HepG2 (cell line): ENCODE measurements around the gene GYS2. TPM values are rescaled to one million over a fixed set of nuclear protein-coding genes. Genes with fewer than 3 reads are reported as not detected.

Experiments
- ATAC-seq: fragments of 200-7000 bp; cut with Tn5 transposase; 3 replicates; pipeline ENCODE4 v1.9.1; 2020; ENCODE audit warnings: mild to moderate bottlenecking, moderate library complexity
- BruUV-seq: library from RNA; stranded (reverse); fragments of 400-500 nt; replicated peaks from 2 replicates; lab custom pipeline; 2021; lab: Mats Ljungman, UMichigan
- CTCF ChIA-PET: fragments of 300-600 bp; formaldehyde crosslinking; extraction: SDS; loops from one replicate; lab custom pipeline; 2021; ENCODE audit warnings: low total read pairs, inconsistent platforms, low intra/inter-chr PET ratio; lab: Yijun Ruan, JAX
- POLR2A ChIA-PET: fragments of 350-600 bp; sonication (Branson Sonifier 250); formaldehyde crosslinking; loops from one replicate; lab custom pipeline; 2020; ENCODE audit warnings: antibody characterized with exemption, inconsistent platforms; lab: Yijun Ruan, JAX
- DNase-seq: peaks from one replicate; pipeline ENCODE4 v3.0.0-alpha.2; 2015; ENCODE audit warnings: low spot score
- FAIRE-seq: peaks from 3 replicates; lab custom pipeline; 2011; peaks lifted over from hg19 to GRCh38; lab: Jason Lieb, UNC
- H2AFZ ChIP-seq: one replicate; pipeline ENCODE4 v1.6.1; 2011; ENCODE audit warnings: low read length, inconsistent platforms
- H3K27ac ChIP-seq: fragments of 300-600 bp; 3 replicates; pipeline ENCODE4 v1.8.0; 2011; ENCODE audit warnings: mixed run types, mild to moderate bottlenecking, mixed read lengths, low read length, inconsistent platforms; ENCODE audit not compliant: insufficient read depth; ENCODE audit errors: extremely low read length
- H3K27me3 ChIP-seq, 2 experiments: fragments of 200-600 bp in 1 of 2; 2 replicates in 1 of 2; 3 replicates in 1 of 2; pipeline versions ENCODE4 v1.6.0 to v1.8.0; 2011; ENCODE audit warnings: low read length in 2 of 2, mild to moderate bottlenecking in 2 of 2, moderate library complexity in 2 of 2, inconsistent platforms in 1 of 2; ENCODE audit not compliant: insufficient read depth in 2 of 2, control insufficient read depth in 1 of 2
- H3K36me3 ChIP-seq, 2 experiments: fragments of 200-600 bp in 1 of 2; replicated peaks in 1 of 2; 2 replicates in 1 of 2; 3 replicates in 1 of 2; pipeline versions ENCODE4 v1.5.1 to v1.8.0; 2011; ENCODE audit warnings: low read length in 2 of 2, inconsistent platforms in 1 of 2; ENCODE audit not compliant: insufficient read depth in 2 of 2, control insufficient read depth in 1 of 2
- H3K4me1 ChIP-seq: 2 replicates; pipeline ENCODE4 v1.5.1; 2012; ENCODE audit warnings: low read length, inconsistent platforms; ENCODE audit not compliant: insufficient read depth
- H3K4me2 ChIP-seq: 2 replicates; pipeline ENCODE4 v1.6.0; 2011; ENCODE audit warnings: low read depth, low read length, inconsistent platforms
- H3K4me3 ChIP-seq, 3 experiments: fragments of 200-600 bp in 1 of 3; sonication (generic), shearing (Covaris generic) in 1 of 3; replicated peaks in 1 of 3; 2 replicates each; pipeline ENCODE4 v1.5.1; 2011 to 2016; ENCODE audit warnings: low read length in 3 of 3, inconsistent platforms in 2 of 3, low read depth in 2 of 3, mild to moderate bottlenecking in 2 of 3, control low read depth in 1 of 3, mixed read lengths in 1 of 3; ENCODE audit not compliant: insufficient read depth in 1 of 3
- H3K79me2 ChIP-seq: one replicate; pipeline ENCODE4 v1.6.1; 2011; ENCODE audit warnings: low read length, inconsistent platforms; ENCODE audit not compliant: insufficient read depth
- H3K9ac ChIP-seq: 2 replicates; pipeline ENCODE4 v1.6.0; 2011; ENCODE audit warnings: mild to moderate bottlenecking, low read depth, low read length, inconsistent platforms; ENCODE audit not compliant: insufficient read depth
- H3K9me3 ChIP-seq: 2 replicates; pipeline ENCODE4 v1.5.1; 2012; ENCODE audit warnings: mild to moderate bottlenecking, low read length
- H4K20me1 ChIP-seq: 2 replicates; pipeline ENCODE4 v1.6.0; 2011; ENCODE audit warnings: inconsistent platforms, mild to moderate bottlenecking, low read length, moderate library complexity; ENCODE audit not compliant: insufficient read depth
- ARNT2 ChIP-seq: sonication (generic); formaldehyde crosslinking; IDR thresholded peaks from 2 replicates; pipeline ENCODE4 v1.8.0; 2022; ENCODE audit warnings: mild to moderate bottlenecking, low read depth, missing genetic modification reagents, moderate library complexity
- GTF2F1 ChIP-seq: fragments of 150-350 bp; IDR thresholded peaks from 2 replicates; pipeline ENCODE4 v1.6.1; 2014; ENCODE audit warnings: low read length
- POLR2AphosphoS2 ChIP-seq: IDR thresholded peaks from 2 replicates; pipeline ENCODE4 v1.6.1; 2011; ENCODE audit warnings: low read depth, low read length, improper control_type of control experiment
- SRSF4 ChIP-seq: fragments of 200-400 bp; formaldehyde crosslinking; IDR thresholded peaks from one replicate; pipeline ENCODE4 v1.6.1; 2018; ENCODE audit warnings: mild to moderate bottlenecking, low read depth, low read length, moderate library complexity; ENCODE audit not compliant: poor library complexity, severe bottlenecking
- YEATS4 ChIP-seq: sonication (generic); formaldehyde crosslinking; IDR thresholded peaks from 2 replicates; pipeline ENCODE4 v1.4.0; 2020; ENCODE audit warnings: missing genetic modification reagents, borderline replicate concordance
- WGBS: methylation state at CpG from one replicate; pipeline ENCODE4 v1.1.6; 2017; ENCODE audit warnings: low lambda C conversion rate; 5-methylcytosine and 5-hydroxymethylcytosine counted together
- in situ Hi-C: cut with HindIII; loops from 2 replicates; pipeline ENCODE4 v1.10.0; 2017; ENCODE audit warnings: low pct_unique_long_range_greater_than_20kb; ENCODE audit not compliant: extremely low pct_ligation_motif_present
- intact Hi-C: fragments of 100-400 bp; cut with micrococcal nuclease; formaldehyde crosslinking; loops from one replicate; pipeline ENCODE4 v1.10.0; 2022; ENCODE audit not compliant: unreplicated experiment
- polyA plus RNA-seq, 8 experiments: library from polyadenylated mRNA; depleted of rRNA in 3 of 8; stranded (reverse) in 7 of 8; unstranded in 1 of 8; fragments of >200 nt; fragmentation: Illumina TruSeq in 4 of 8; extraction: Trizol in 4 of 8; gene quantifications; 2 replicates each; pipeline versions ENCODE4 v1.2.1 to v1.2.3, GENCODE V29; 2011 to 2016; ENCODE audit warnings: low read depth in 4 of 8, missing spikeins in 1 of 8, mixed read lengths in 1 of 8; ENCODE audit not compliant: insufficient read depth in 1 of 8
- total RNA-seq, 5 experiments: library from RNA; depleted of rRNA; stranded (reverse); fragments of >200 nt; fragmentation: Illumina TruSeq; extraction: Trizol; gene quantifications; 2 replicates each; pipeline ENCODE4 v1.2.3, GENCODE V29; 2016; ENCODE audit warnings: low read depth in 1 of 5
- TF ChIP-seq, protein P1 (sequence below): sonication (generic); formaldehyde crosslinking; IDR thresholded peaks from 2 replicates; pipeline ENCODE4 v1.4.0; 2020; ENCODE audit warnings: missing genetic modification reagents, borderline replicate concordance
- TF ChIP-seq, protein P2 (sequence below): sonication (generic); formaldehyde crosslinking; IDR thresholded peaks from 2 replicates; pipeline ENCODE4 v1.5.1; 2020; ENCODE audit warnings: missing genetic modification reagents, mild to moderate bottlenecking, borderline replicate concordance
- TF ChIP-seq, protein P3 (sequence below): sonication (generic); formaldehyde crosslinking; IDR thresholded peaks from 2 replicates; pipeline ENCODE4 v1.5.1; 2020; ENCODE audit warnings: mild to moderate bottlenecking, missing genetic modification reagents, borderline replicate concordance

GYS2 gene
- total and polyA plus RNA-seq, 2 of the 13 experiments (the other 11 are each of a cell fraction or from before 2014, with no cell fraction given), result not detected

DNA sequence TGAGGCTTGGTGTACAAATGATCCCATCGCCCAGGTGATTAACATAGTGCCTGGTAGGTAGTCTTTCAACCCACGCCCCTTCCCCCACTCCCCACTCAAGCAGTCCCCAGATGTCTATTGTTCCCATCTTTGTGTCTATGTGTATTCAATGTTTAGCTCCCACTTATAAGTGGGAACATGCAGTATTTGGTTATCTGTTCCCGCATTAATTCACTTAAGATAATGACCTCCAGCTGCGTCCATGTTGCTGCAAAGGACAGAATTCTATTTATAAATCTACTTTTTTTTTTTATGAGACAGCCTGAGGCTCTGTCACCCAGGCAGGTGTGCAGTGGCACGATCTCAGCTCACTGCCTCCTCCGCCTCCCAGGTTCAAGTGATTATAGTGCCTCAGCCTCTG lies 62.9 kb downstream of the GYS2 start:
- ATAC-seq, result no peak
- TF ChIP-seq GTF2F1, result no peak
- TF ChIP-seq, protein P1, sequence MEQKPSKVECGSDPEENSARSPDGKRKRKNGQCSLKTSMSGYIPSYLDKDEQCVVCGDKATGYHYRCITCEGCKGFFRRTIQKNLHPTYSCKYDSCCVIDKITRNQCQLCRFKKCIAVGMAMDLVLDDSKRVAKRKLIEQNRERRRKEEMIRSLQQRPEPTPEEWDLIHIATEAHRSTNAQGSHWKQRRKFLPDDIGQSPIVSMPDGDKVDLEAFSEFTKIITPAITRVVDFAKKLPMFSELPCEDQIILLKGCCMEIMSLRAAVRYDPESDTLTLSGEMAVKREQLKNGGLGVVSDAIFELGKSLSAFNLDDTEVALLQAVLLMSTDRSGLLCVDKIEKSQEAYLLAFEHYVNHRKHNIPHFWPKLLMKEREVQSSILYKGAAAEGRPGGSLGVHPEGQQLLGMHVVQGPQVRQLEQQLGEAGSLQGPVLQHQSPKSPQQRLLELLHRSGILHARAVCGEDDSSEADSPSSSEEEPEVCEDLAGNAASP (CRISPR knock-in tag), result no peak
- no peak for TF ChIP-seq ARNT2 (CRISPR knock-in tag)
- TF ChIP-seq, protein P2, sequence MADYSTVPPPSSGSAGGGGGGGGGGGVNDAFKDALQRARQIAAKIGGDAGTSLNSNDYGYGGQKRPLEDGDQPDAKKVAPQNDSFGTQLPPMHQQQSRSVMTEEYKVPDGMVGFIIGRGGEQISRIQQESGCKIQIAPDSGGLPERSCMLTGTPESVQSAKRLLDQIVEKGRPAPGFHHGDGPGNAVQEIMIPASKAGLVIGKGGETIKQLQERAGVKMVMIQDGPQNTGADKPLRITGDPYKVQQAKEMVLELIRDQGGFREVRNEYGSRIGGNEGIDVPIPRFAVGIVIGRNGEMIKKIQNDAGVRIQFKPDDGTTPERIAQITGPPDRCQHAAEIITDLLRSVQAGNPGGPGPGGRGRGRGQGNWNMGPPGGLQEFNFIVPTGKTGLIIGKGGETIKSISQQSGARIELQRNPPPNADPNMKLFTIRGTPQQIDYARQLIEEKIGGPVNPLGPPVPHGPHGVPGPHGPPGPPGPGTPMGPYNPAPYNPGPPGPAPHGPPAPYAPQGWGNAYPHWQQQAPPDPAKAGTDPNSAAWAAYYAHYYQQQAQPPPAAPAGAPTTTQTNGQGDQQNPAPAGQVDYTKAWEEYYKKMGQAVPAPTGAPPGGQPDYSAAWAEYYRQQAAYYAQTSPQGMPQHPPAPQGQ (CRISPR knock-in tag), result no peak
- TF ChIP-seq, protein P3, sequence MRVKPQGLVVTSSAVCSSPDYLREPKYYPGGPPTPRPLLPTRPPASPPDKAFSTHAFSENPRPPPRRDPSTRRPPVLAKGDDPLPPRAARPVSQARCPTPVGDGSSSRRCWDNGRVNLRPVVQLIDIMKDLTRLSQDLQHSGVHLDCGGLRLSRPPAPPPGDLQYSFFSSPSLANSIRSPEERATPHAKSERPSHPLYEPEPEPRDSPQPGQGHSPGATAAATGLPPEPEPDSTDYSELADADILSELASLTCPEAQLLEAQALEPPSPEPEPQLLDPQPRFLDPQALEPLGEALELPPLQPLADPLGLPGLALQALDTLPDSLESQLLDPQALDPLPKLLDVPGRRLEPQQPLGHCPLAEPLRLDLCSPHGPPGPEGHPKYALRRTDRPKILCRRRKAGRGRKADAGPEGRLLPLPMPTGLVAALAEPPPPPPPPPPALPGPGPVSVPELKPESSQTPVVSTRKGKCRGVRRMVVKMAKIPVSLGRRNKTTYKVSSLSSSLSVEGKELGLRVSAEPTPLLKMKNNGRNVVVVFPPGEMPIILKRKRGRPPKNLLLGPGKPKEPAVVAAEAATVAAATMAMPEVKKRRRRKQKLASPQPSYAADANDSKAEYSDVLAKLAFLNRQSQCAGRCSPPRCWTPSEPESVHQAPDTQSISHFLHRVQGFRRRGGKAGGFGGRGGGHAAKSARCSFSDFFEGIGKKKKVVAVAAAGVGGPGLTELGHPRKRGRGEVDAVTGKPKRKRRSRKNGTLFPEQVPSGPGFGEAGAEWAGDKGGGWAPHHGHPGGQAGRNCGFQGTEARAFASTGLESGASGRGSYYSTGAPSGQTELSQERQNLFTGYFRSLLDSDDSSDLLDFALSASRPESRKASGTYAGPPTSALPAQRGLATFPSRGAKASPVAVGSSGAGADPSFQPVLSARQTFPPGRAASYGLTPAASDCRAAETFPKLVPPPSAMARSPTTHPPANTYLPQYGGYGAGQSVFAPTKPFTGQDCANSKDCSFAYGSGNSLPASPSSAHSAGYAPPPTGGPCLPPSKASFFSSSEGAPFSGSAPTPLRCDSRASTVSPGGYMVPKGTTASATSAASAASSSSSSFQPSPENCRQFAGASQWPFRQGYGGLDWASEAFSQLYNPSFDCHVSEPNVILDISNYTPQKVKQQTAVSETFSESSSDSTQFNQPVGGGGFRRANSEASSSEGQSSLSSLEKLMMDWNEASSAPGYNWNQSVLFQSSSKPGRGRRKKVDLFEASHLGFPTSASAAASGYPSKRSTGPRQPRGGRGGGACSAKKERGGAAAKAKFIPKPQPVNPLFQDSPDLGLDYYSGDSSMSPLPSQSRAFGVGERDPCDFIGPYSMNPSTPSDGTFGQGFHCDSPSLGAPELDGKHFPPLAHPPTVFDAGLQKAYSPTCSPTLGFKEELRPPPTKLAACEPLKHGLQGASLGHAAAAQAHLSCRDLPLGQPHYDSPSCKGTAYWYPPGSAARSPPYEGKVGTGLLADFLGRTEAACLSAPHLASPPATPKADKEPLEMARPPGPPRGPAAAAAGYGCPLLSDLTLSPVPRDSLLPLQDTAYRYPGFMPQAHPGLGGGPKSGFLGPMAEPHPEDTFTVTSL (CRISPR knock-in tag), result no peak
- TF ChIP-seq YEATS4 (CRISPR knock-in tag), result no peak
- no peak for TF ChIP-seq POLR2AphosphoS2
- TF ChIP-seq SRSF4, result no peak
- TF ChIP-seq, all 625 proteins: peak for 0
- H3K27ac ChIP-seq, result no peak overlapping the region
- H3K27me3 ChIP-seq, result peaks cover 0 to 2% of the 10 kb centered on the region in 2 experiments; a peak in 1 of 5 replicates
- no TSS peak for BruUV-seq
- no peaks in the 10 kb centered on the region for H3K36me3 ChIP-seq
- in situ Hi-C loops, result no loop called here
- H3K79me2 ChIP-seq, result no peaks in the 10 kb centered on the region
- intact Hi-C loops, result no loop called here
- H3K4me1 ChIP-seq, result no peaks in the 10 kb centered on the region
- no peak overlapping the region for H2AFZ ChIP-seq
- POLR2A ChIA-PET, result no interaction called here
- H3K9me3 ChIP-seq, result no peaks in the 10 kb centered on the region
- H3K9ac ChIP-seq, result no peak overlapping the region
- DNase-seq (no peak), FAIRE-seq (no peak)
- CTCF ChIA-PET, result no interaction called here
- 65% methylated on average over 6 of the region's 6 CpGs for WGBS
- H4K20me1 ChIP-seq, result no peaks in the 10 kb centered on the region
- H3K4me2 ChIP-seq, result no peak overlapping the region
- no peak overlapping the region for H3K4me3 ChIP-seq
